GM12864 (cell line): Measurements from ENCODE around the gene POTEI.
"Not testable (repeated sequence)": the region's sequence is repeated elsewhere in the genome, so short reads cannot be mapped to it uniquely, and the experiment has no call there.

ENCODE experiments used
- DNase-seq: peaks from one replicate; pipeline ENCODE4 v3.0.0-alpha.2; 2011; ENCODE audit warnings: low read depth
- H3K4me3 ChIP-seq: 2 replicates; pipeline ENCODE4 v1.5.1; 2011; ENCODE audit warnings: mild to moderate bottlenecking, low read depth, low read length, control low read depth

The POTEI gene

GRCh38 chr2:130509228-130509627 lies at the start of gene POTEI:
Gene POTEI (minus strand): TSS chr2:130509328. CDS start chr2:130509235, 93 bp downstream.
- not testable (repeated sequence) for DNase-seq, H3K4me3 ChIP-seq

- not testable (repeated sequence) for DNase-seq, H3K4me3 ChIP-seq
Observed at GRCh38 chr2:130556441-130556840, 47.3 kb upstream of the POTEI start.

GRCh38 chr2:130554178-130554577 lies 45.0 kb upstream of the POTEI start:
- not testable (repeated sequence) for H3K4me3 ChIP-seq, DNase-seq

- DNase-seq, H3K4me3 ChIP-seq: not testable (repeated sequence)
Observed at GRCh38 chr2:130549475-130549874, 40.3 kb upstream of the POTEI start.

- DNase-seq, H3K4me3 ChIP-seq: not testable (repeated sequence)
Observed at GRCh38 chr2:130548418-130548817, 39.3 kb upstream of the POTEI start.

- not testable (repeated sequence) for H3K4me3 ChIP-seq, DNase-seq
Observed at GRCh38 chr2:130544978-130545377, 35.9 kb upstream of the POTEI start.

GRCh38 chr2:130543785-130544528 lies 34.8 kb upstream of the POTEI start:
- not testable (repeated sequence) for H3K4me3 ChIP-seq, DNase-seq

GRCh38 chr2:130542789-130543188 lies 33.7 kb upstream of the POTEI start:
- H3K4me3 ChIP-seq, DNase-seq: not testable (repeated sequence)

GRCh38 chr2:130538271-130538670 lies 29.1 kb upstream of the POTEI start:
- H3K4me3 ChIP-seq, DNase-seq: not testable (repeated sequence)

GRCh38 chr2:130536654-130537053 lies 27.5 kb upstream of the POTEI start:
- DNase-seq, result not testable (repeated sequence)

GRCh38 chr2:130531672-130532071 lies 22.5 kb upstream of the POTEI start:
- DNase-seq, H3K4me3 ChIP-seq: not testable (repeated sequence)

More at GRCh38 chr2:130536654-130537053, 27.5 kb upstream of the POTEI start:
- not testable (repeated sequence) for H3K4me3 ChIP-seq

- not testable (repeated sequence) for H3K4me3 ChIP-seq, DNase-seq
Observed at GRCh38 chr2:130531225-130531624, 22.1 kb upstream of the POTEI start.

GRCh38 chr2:130530212-130530611 lies 21.1 kb upstream of the POTEI start:
- not testable (repeated sequence) for H3K4me3 ChIP-seq, DNase-seq

GRCh38 chr2:130529545-130529944 lies 20.4 kb upstream of the POTEI start:
- not testable (repeated sequence) for DNase-seq, H3K4me3 ChIP-seq

- not testable (repeated sequence) for DNase-seq, H3K4me3 ChIP-seq
Observed at GRCh38 chr2:130527365-130527967, 18.3 kb upstream of the POTEI start.

- not testable (repeated sequence) for DNase-seq, H3K4me3 ChIP-seq
Observed at GRCh38 chr2:130522390-130522789, 13.3 kb upstream of the POTEI start.

GRCh38 chr2:130520992-130521391 lies 11.9 kb upstream of the POTEI start, which contains the start of gene CFC1B:
Gene CFC1B (plus strand): TSS chr2:130521222. CDS start chr2:130521485, 263 bp downstream.
- not testable (repeated sequence) for H3K4me3 ChIP-seq, DNase-seq

- not testable (repeated sequence) for DNase-seq, H3K4me3 ChIP-seq
Observed at GRCh38 chr2:130518516-130519106, 9.5 kb upstream of the POTEI start.

- not testable (repeated sequence) for DNase-seq, H3K4me3 ChIP-seq
Observed at GRCh38 chr2:130511747-130512451, 2.8 kb upstream of the POTEI start.
